SK-N-MC (cell line): ENCODE measurements around the gene DAB2IP.

Experiments used
- EZH2 ChIP-seq: fragments of 200-600 bp; sonication (generic); IDR thresholded peaks from one replicate; pipeline ENCODE4 v1.6.1; 2017; ENCODE audit warnings: antibody characterized with exemption
- POLR2AphosphoS5 ChIP-seq: IDR thresholded peaks from 2 replicates; pipeline ENCODE4 v1.6.1; 2012; ENCODE audit warnings: mild to moderate bottlenecking, low read depth, low read length, borderline replicate concordance

DNA sequence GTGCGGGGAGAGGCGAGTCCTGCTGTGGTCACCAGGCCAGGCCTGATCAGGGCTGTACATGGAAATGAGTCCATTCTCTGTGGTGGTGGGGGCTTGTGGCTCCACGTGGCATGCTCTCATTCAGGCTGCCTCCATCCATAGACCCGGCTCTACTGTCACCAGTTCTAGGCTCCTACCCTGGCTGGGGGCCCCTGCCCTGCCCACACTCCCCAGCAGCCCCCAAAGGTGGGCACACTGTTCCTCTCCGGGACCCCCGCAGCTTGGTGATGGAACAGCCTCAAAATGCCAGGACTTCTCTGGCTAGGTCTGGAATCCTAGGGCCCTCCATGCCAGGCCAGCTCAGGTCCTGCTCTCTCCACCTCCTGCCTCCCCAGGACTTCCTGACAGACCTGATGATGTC, 111.7 kb downstream of the DAB2IP start:
- TF ChIP-seq POLR2AphosphoS5 (no peak), EZH2 (no peak)
